GM12892 (cell line): Measurements from ENCODE around the gene PARD3.

Source experiments
- POLR2A ChIP-seq: IDR thresholded peaks from 2 replicates; pipeline ENCODE4 v1.6.1; 2011; ENCODE audit warnings: low read depth, low read length, control low read depth
- TAF1 ChIP-seq: IDR thresholded peaks from 2 replicates; pipeline ENCODE4 v1.6.1; 2011; ENCODE audit warnings: low read depth, mild to moderate bottlenecking, control low read depth, low read length, borderline replicate concordance

DNA sequence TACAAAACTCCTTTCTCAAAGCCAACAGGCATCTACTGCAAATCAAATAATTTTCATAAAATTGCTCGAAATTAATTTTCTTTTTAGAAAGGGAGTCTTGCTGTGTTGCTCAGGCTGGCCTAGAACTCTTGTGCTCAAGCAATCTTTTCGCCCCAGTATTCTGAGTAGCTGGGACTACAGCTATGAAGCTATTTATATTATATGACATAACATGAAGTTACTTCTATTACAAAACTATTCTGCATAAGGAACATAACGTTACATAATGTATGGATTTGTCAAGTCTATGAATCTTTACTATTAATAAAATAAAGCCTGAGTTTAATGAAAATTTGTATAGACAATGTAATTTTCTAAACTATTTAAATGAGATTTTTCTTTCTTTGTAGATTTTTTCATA, 415.0 kb downstream of the PARD3 start:
- TF ChIP-seq POLR2A (no peak), TAF1 (no peak)
